ENCODE results near the gene ZKSCAN2. TPM values are rescaled to one million over a fixed set of nuclear protein-coding genes. Genes with fewer than 3 reads are reported as not detected.

The ZKSCAN2 gene
- 10 to 100 TPM; 10.8 to 13.2 (median 12.1) TPM for polyA plus RNA-seq (ENCODE audit: insufficient read length in 4 of 4)

GRCh38 chr16:25257470-25257955 is at the start of gene ZKSCAN2:
ZKSCAN2 (minus strand) TSS chr16:25257845; CDS start chr16:25257127, 718 bp downstream.
- peak; percentile 61 to 77 (median 75) for DNase-seq (ENCODE audit: low read depth in 4 of 4, low spot score in 3 of 4)

- no peak for DNase-seq (ENCODE audit: low read depth in 4 of 4, low spot score in 3 of 4)
Measured at GRCh38 chr16:25299792-25300590, 42.3 kb upstream of the ZKSCAN2 start.

GRCh38 chr16:25298165-25298872 is 40.7 kb upstream of the ZKSCAN2 start:
- DNase-seq (ENCODE audit: low read depth in 4 of 4, low spot score in 3 of 4): no peak

- DNase-seq (ENCODE audit: low read depth in 4 of 4, low spot score in 3 of 4): no peak
Measured at GRCh38 chr16:25297151-25297787, 39.6 kb upstream of the ZKSCAN2 start.

GRCh38 chr16:25291580-25291979 is 33.9 kb upstream of the ZKSCAN2 start:
- no peak for DNase-seq (ENCODE audit: low read depth in 4 of 4, low spot score in 3 of 4)

GRCh38 chr16:25289466-25289865 is 31.8 kb upstream of the ZKSCAN2 start:
- no peak for DNase-seq (ENCODE audit: low read depth in 4 of 4, low spot score in 3 of 4)

GRCh38 chr16:25279491-25279890 is 21.8 kb upstream of the ZKSCAN2 start:
- no peak for DNase-seq (ENCODE audit: low read depth in 4 of 4, low spot score in 3 of 4)

GRCh38 chr16:25271421-25271820 is 13.8 kb upstream of the ZKSCAN2 start:
- DNase-seq (ENCODE audit: low read depth in 4 of 4, low spot score in 3 of 4): no peak

- no peak for DNase-seq (ENCODE audit: low read depth in 4 of 4, low spot score in 3 of 4)
Measured at GRCh38 chr16:25270577-25270976, 12.9 kb upstream of the ZKSCAN2 start.

- no peak for DNase-seq (ENCODE audit: low read depth in 4 of 4, low spot score in 3 of 4)
Measured at GRCh38 chr16:25269879-25270278, 12.2 kb upstream of the ZKSCAN2 start.

- no peak for DNase-seq (ENCODE audit: low read depth in 4 of 4, low spot score in 3 of 4)
Measured at GRCh38 chr16:25265968-25266367, 8.3 kb upstream of the ZKSCAN2 start.

GRCh38 chr16:25264597-25264996 is 7.0 kb upstream of the ZKSCAN2 start:
- DNase-seq (ENCODE audit: low read depth in 4 of 4, low spot score in 3 of 4): peak in 1 of 4 donors; percentile 4

- DNase-seq (ENCODE audit: low read depth in 4 of 4, low spot score in 3 of 4): no peak
Measured at GRCh38 chr16:25260416-25260815, 2.8 kb upstream of the ZKSCAN2 start.

- no peak for DNase-seq (ENCODE audit: low read depth in 4 of 4, low spot score in 3 of 4)
Measured at GRCh38 chr16:25258861-25259179, 1.2 kb upstream of the ZKSCAN2 start.

GRCh38 chr16:25257956-25258860 is 563 bp upstream of the ZKSCAN2 start:
- DNase-seq (ENCODE audit: low read depth in 4 of 4, low spot score in 3 of 4): peak in 3 of 4 donors; percentile 70 to 76 (median 76)

- peak in 1 of 4 donors; percentile 7 for DNase-seq (ENCODE audit: low read depth in 4 of 4, low spot score in 3 of 4)
Measured at GRCh38 chr16:25256695-25257469, 763 bp downstream of the ZKSCAN2 start.

- DNase-seq (ENCODE audit: low read depth in 4 of 4, low spot score in 3 of 4): no peak
Measured at GRCh38 chr16:25253322-25253721, 4.3 kb downstream of the ZKSCAN2 start.

- DNase-seq (ENCODE audit: low read depth in 4 of 4, low spot score in 3 of 4): no peak
Measured at GRCh38 chr16:25250467-25250866, 7.2 kb downstream of the ZKSCAN2 start.

- no peak for DNase-seq (ENCODE audit: low read depth in 4 of 4, low spot score in 3 of 4)
Measured at GRCh38 chr16:25235991-25236390, 21.7 kb downstream of the ZKSCAN2 start.
